Caco-2 (cell line): Measurements from ENCODE around the gene TSSK2. TPM values are rescaled to one million over a fixed set of nuclear protein-coding genes. Genes with fewer than 3 reads are reported as not detected.

ENCODE experiments used
- BruUV-seq: library from RNA; stranded (reverse); fragments of 400-500 nt; replicated peaks from 2 replicates; lab custom pipeline; 2021; lab: Mats Ljungman, UMichigan
- CTCF ChIA-PET: fragments of 300-600 bp; sonication (Branson Sonifier 250); formaldehyde crosslinking; loops from one replicate; lab custom pipeline; 2022; ENCODE audit warnings: antibody characterized with exemption; lab: Charles Lee
- POLR2A ChIA-PET: fragments of 300-600 bp; sonication (Branson Sonifier 250); formaldehyde crosslinking; loops from one replicate; lab custom pipeline; 2022; ENCODE audit warnings: antibody characterized with exemption; lab: Charles Lee
- DNase-seq, 2 experiments: peaks; one replicate each; pipeline versions ENCODE4 v3.0.0 to v3.0.0-alpha.2; 2020 to 2022
- H3K27me3 ChIP-seq: replicated peaks from 2 replicates; pipeline ENCODE4 v1.6.0; 2011; ENCODE audit warnings: low read length; ENCODE audit not compliant: control insufficient read depth, insufficient read depth
- H3K36me3 ChIP-seq: 2 replicates; pipeline ENCODE4 v1.5.1; 2011; ENCODE audit warnings: low read length; ENCODE audit not compliant: control insufficient read depth, insufficient read depth
- H3K4me1 ChIP-seq: fragments of 250-450 bp; sonication (Bioruptor Pico); 2 replicates; pipeline ENCODE4 v1.5.1; 2020; ENCODE audit warnings: mild to moderate bottlenecking
- H3K4me3 ChIP-seq: 2 replicates; pipeline ENCODE4 v1.5.1; 2011; ENCODE audit warnings: low read depth, mild to moderate bottlenecking, control low read depth, low read length
- H3K9me3 ChIP-seq: fragments of 250-450 bp; sonication (Bioruptor Pico); 2 replicates; pipeline ENCODE4 v1.5.1; 2020; ENCODE audit warnings: mild to moderate bottlenecking, moderate library complexity
- H3K27ac Mint-ChIP-seq: one replicate; pipeline ENCODE4 v1.8.0; 2022; ENCODE audit warnings: mixed read lengths; ENCODE audit not compliant: unreplicated experiment
- H3K27me3 Mint-ChIP-seq: one replicate; pipeline ENCODE4 v1.8.0; 2022; ENCODE audit warnings: mixed read lengths; ENCODE audit not compliant: insufficient read depth, unreplicated experiment
- H3K36me3 Mint-ChIP-seq: one replicate; pipeline ENCODE4 v1.8.0; 2022; ENCODE audit warnings: mild to moderate bottlenecking, mixed read lengths; ENCODE audit not compliant: insufficient read depth, unreplicated experiment
- H3K4me1 Mint-ChIP-seq: one replicate; pipeline ENCODE4 v1.8.0; 2022; ENCODE audit warnings: low read depth, mixed read lengths; ENCODE audit not compliant: unreplicated experiment
- H3K4me3 Mint-ChIP-seq: one replicate; pipeline ENCODE4 v1.8.0; 2022; ENCODE audit warnings: mild to moderate bottlenecking, moderate library complexity, mixed read lengths; ENCODE audit not compliant: unreplicated experiment
- H3K9me3 Mint-ChIP-seq: one replicate; pipeline ENCODE4 v1.8.0; 2022; ENCODE audit warnings: mixed read lengths; ENCODE audit not compliant: unreplicated experiment
- intact Hi-C: fragments of 100-400 bp; cut with micrococcal nuclease; formaldehyde crosslinking; loops from one replicate; pipeline ENCODE4 v1.10.0; 2022; ENCODE audit not compliant: unreplicated experiment
- total RNA-seq: library from RNA; stranded (reverse); gene quantifications from 2 replicates; pipeline ENCODE4 v1.2.3, GENCODE V29; 2022
- TF ChIP-seq, protein P1 (sequence below), 2 experiments: fragments of 200-600 bp in 1 of 2; IDR thresholded peaks; 1 replicate in 1 of 2; 2 replicates in 1 of 2; pipeline versions ENCODE4 v1.5.1 to v1.8.0; 2011 to 2022; ENCODE audit warnings: antibody characterized with exemption in 1 of 2, control low read depth in 1 of 2, inconsistent platforms in 1 of 2, low read depth in 1 of 2, low read length in 1 of 2, mild to moderate bottlenecking in 1 of 2, moderate library complexity in 1 of 2; ENCODE audit not compliant: insufficient read depth in 1 of 2, severe bottlenecking in 1 of 2, unreplicated experiment in 1 of 2

The TSSK2 gene
- total RNA-seq, 1 experiment from 2014 or later = not detected

DNA sequence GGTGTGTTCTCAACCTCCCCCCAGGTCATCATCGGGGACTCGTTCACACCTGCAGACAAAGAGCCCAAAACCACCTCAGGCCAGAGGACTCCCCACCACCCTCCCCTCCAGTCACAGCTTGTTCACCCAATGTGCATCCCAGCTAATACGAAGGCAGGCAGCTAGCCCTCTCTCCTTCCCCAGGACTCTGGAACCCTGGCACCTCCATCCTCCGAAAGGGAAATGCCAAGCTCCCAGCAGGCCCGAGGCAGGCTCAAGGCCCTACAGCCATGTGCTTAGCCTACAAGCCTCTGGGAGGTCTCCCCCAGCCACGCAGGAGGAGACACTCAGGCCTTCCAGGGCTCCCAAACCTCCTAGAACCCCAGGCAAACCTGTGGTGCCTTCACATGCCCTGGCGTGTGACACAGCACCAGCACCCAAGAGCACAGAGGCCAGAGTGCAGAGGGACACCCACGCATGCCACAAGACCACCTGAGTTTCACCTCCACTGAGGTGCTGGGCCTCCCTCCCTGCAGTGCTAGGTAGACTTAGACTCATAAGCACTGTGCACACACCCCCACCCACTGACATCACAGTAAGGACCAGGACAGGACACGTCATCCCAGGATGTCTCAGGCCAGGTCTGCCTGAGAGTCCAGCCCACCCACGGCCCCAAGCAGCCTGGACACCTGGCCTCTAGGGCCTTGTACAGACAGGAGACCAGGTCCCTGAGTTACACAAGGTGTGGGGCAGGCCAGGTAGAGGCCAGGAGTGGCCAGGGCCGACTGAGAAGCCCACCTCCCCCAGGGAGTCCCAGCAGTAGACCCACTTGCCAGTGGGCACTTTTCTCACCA is 6.5 kb downstream of the TSSK2 start:
- Histone ChIP-seq H3K4me1 (no peaks in the 10 kb centered on the region), H3K36me3 (peaks cover 4% of the 10 kb centered on the region; the same call in 1 of the 2 replicates), H3K9me3 (no peaks in the 10 kb centered on the region), H3K27me3 (no peaks in the 10 kb centered on the region), H3K4me3 (no peak overlapping the region)
- intact Hi-C loops = no loop called here
- H3K4me1 Mint-ChIP-seq = no peaks in the 10 kb centered on the region
- no peak overlapping the region for H3K4me3 Mint-ChIP-seq
- ChIA-PET CTCF (no interaction called here), POLR2A (no interaction called here)
- no peak for DNase-seq
- no peaks in the 10 kb centered on the region for H3K9me3 Mint-ChIP-seq
- H3K27ac Mint-ChIP-seq = no peak overlapping the region
- no TSS peak for BruUV-seq
- H3K27me3 Mint-ChIP-seq = no peaks in the 10 kb centered on the region
- TF ChIP-seq, protein P1, sequence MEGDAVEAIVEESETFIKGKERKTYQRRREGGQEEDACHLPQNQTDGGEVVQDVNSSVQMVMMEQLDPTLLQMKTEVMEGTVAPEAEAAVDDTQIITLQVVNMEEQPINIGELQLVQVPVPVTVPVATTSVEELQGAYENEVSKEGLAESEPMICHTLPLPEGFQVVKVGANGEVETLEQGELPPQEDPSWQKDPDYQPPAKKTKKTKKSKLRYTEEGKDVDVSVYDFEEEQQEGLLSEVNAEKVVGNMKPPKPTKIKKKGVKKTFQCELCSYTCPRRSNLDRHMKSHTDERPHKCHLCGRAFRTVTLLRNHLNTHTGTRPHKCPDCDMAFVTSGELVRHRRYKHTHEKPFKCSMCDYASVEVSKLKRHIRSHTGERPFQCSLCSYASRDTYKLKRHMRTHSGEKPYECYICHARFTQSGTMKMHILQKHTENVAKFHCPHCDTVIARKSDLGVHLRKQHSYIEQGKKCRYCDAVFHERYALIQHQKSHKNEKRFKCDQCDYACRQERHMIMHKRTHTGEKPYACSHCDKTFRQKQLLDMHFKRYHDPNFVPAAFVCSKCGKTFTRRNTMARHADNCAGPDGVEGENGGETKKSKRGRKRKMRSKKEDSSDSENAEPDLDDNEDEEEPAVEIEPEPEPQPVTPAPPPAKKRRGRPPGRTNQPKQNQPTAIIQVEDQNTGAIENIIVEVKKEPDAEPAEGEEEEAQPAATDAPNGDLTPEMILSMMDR (IDR thresholded peaks at IDR 0.05; ENCODE audit: insufficient read depth in 1 of 2, low read depth in 1 of 2, low read length in 1 of 2, severe bottlenecking in 1 of 2, unreplicated experiment in 1 of 2) = no peak
- H3K36me3 Mint-ChIP-seq = peaks cover 29% of the 10 kb centered on the region

DNA sequence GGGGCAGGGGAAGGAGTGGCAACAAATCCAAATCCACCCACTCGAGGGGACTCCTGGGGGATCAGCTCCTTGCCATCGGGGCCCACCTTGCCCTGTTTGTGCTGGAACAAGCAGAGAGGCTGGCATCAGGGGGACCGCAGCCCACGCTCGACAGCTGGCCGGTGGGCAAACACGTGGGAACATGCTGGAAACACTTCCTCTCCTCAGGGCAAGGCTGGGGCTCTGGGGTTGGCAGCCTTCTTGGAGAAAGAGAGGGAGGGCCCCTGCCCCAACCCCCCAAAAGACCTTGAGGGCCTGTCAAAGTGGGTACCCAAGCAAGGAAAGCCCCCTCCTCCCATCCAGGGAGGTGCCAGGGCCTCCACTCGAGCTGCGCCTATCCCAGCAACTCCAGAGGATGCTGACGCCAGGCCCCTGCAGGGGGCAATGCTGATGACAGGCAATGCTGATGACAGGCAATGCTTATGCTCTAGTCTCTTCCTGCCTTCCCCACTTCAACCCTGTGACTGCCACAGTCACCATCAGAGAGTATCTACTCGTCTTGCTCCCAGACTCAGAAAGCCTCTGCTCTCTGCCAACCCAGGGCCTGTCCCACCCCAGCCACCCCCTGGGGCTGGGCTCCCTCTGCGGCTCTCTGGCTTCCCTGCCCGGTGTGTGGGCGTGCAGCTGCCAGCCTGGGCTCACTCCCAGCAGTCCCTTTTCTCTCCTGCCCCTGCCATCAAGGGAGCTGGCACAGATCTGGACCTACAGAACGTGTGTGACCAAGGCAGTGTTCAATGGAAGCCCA is 7.3 kb downstream of the TSSK2 start:
- POLR2A ChIA-PET = no interaction called here
- peaks cover 3% of the 10 kb centered on the region; the same call in 1 of the 2 replicates for H3K36me3 ChIP-seq

DNA sequence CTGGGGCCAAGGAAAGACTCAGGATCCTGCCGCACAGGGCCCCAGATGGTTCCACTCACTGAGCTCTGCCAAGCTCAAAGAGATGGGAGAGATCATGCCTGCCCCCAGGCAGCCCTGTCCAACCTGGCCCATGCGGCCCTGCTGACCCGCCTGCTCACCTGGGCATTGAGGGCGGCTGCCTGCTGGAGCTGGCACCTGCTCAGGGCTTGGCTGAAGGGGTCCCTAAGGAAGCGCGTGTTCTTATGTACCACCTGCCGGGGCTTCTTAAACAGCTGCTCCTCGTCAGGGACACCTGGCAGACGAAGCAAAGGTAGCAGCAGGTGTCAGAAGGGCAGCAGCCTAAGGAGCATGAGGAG is 7.9 kb downstream of the TSSK2 start:
- H3K36me3 Mint-ChIP-seq = peaks cover 23% of the 10 kb centered on the region

More for the DNA sequence above, 7.3 kb downstream of the TSSK2 start:
- H3K36me3 Mint-ChIP-seq = peaks cover 22% of the 10 kb centered on the region
- Histone ChIP-seq H3K4me1 (peaks cover 1% of the 10 kb centered on the region; the same call in 1 of the 2 replicates), H3K9me3 (no peaks in the 10 kb centered on the region), H3K27me3 (no peaks in the 10 kb centered on the region), H3K4me3 (no peak overlapping the region)
- CTCF ChIA-PET = no interaction called here
- intact Hi-C loops = no loop called here
- H3K27me3 Mint-ChIP-seq = no peaks in the 10 kb centered on the region
- H3K27ac Mint-ChIP-seq = no peak overlapping the region
- no peak for DNase-seq
- no peaks in the 10 kb centered on the region for H3K9me3 Mint-ChIP-seq
- H3K4me1 Mint-ChIP-seq = no peaks in the 10 kb centered on the region
- no peak overlapping the region for H3K4me3 Mint-ChIP-seq
- TF ChIP-seq, protein P1 (IDR thresholded peaks at IDR 0.05; ENCODE audit: insufficient read depth in 1 of 2, low read depth in 1 of 2, low read length in 1 of 2, severe bottlenecking in 1 of 2, unreplicated experiment in 1 of 2) = no peak
- BruUV-seq = no TSS peak

More for the DNA sequence above, 7.9 kb downstream of the TSSK2 start:
- Mint-ChIP-seq H3K27me3 (no peaks in the 10 kb centered on the region), H3K4me1 (peaks cover 3% of the 10 kb centered on the region), H3K4me3 (no peak overlapping the region), H3K27ac (no peak overlapping the region), H3K9me3 (no peaks in the 10 kb centered on the region)
- Histone ChIP-seq H3K4me3 (no peak overlapping the region), H3K9me3 (no peaks in the 10 kb centered on the region), H3K4me1 (peaks cover 4% of the 10 kb centered on the region; the same call in 1 of the 2 replicates), H3K36me3 (peaks cover 2% of the 10 kb centered on the region; the same call in 1 of the 2 replicates), H3K27me3 (no peaks in the 10 kb centered on the region)
- intact Hi-C loops = no loop called here
- no peak for DNase-seq
- POLR2A ChIA-PET = no interaction called here
- TF ChIP-seq, protein P1 (IDR thresholded peaks at IDR 0.05; ENCODE audit: insufficient read depth in 1 of 2, low read depth in 1 of 2, low read length in 1 of 2, severe bottlenecking in 1 of 2, unreplicated experiment in 1 of 2) = no peak
- CTCF ChIA-PET = no interaction called here
- no TSS peak for BruUV-seq
